HG03025 (cell line): ENCODE measurements around the gene SHOC2.
"Not testable (repeated sequence)": the region's sequence is repeated elsewhere in the genome, so short reads cannot be mapped to it uniquely, and the experiment has no call there.

Experiments
- ATAC-seq: cut with Tn5 transposase; IDR thresholded peaks from one replicate; pipeline ENCODE4 v1.9.1; 2021; ENCODE audit warnings: mild to moderate bottlenecking, moderate library complexity; ENCODE audit not compliant: unreplicated experiment, low FRiP score

SHOC2 gene

DNA sequence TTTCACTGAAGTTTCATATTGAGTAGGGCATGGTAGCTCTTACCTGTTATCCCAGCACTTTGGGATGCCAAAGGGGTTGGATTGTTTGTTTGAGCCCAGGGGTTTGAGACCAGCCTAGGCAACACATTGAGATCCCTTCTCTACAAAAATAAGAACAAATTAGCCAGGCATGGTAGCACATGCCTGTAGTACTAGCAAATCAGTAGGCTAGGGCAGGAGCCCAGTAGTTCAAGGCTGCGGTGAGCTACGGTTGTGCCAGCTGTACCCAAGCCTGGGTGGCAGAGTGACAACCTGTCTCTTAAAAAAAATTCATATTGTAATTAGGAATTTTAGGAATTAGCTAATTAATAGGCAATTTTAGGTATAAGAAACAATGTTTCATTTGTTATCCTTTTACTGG is 18.4 kb upstream of the SHOC2 start:
- ATAC-seq, result no peak

DNA sequence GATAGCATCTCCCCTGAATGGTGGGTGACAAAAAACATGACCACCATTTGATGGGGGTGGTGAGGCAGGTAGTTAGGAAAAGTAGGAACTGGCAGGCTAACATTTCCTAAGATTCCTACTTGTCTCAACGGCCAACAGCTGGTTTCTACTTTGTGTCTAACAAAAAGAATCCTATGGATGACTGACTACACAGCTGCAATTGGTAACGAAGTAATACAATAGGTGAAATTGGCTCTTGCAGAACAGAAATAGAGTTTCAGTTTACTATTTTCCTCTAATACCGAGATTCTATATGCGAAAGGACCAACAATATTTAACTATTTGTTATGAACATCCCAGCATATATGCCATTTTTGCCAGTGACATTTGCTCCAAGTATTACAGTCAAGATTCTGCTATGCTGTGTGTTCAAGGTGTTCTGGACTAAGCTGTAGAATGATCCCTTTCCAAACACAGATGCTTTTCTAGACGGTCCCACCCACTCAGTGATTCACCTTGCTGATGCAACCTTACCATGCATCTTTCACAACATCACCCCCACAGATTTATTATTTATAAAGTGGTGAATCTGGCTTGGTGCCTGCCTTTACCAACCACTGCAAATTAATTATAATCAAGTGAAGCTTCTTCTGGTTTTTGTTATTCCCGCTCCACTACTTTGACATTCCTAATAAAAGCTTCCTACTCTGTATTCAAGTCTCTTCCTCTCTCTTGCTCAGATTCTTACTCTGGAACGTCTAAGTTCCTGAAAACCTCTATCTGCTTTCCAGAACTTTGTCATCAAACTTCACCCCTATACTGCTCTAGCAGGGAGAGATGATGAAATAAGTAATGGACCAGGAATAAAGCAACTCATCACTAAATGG is 17.2 kb upstream of the SHOC2 start:
- ATAC-seq, result no peak

DNA sequence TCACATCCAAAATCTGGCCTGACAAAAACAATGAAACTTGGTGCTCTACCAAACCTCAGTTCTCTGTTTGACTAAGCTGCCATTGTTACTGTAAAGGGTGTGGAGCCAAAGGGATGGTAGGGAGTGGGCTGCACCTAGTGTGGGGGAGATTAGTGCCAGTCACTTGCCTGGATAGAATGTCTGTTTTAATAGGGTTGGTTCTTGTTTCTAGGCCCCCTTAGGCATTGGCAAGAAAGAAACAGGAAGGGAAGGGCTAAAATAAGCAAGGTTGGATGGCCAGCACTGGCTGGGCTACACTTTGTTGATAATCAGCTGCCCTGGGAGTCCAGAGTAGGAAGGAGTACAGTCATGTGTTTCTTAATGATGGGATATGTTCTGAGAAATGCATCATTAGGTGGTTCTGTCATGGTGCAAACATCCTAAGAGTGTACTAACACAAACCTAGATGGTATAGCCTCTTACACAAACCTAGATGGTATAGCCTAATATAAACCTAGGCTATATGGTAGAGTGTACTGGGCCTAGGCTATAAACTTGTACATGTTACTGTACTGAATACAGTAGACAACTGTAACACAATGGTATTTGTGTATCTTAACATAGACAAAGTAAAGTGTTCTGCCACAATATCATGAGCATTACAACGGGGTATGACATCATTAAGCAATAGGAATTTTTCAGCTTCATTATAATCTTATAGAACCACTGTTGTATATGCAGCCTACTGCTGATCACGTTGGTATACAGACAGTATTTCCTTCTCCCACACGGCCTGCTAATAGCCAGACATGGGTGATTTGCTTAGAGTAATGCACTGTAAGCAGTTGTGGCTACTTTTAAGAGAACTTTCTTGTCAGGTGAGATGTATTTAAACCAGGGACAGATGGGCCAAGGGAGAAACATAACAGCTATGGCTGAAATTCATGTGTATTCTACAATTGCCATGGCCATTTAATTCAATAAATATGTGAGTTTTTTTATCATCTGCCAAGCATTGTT is 15.8 kb upstream of the SHOC2 start:
- peak; percentile 41 for ATAC-seq

DNA sequence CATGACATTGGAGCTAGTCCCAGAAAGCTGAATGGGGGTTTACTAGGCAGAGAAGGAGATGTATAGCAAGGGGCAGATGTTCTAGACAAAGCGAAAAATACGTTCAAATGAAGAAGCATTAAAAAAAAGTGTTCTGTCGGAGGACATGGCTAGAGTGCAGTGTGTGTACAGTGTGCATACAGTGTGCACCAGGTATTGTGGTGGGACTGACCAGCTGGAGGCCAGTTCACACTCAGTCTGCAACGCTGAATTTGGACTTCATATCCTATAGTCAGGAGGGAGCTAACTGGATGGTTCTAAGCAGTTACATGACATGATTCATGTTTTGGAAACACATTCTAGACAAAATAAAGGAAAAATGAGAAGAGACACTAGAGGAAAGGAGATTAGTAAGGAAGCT is 9.3 kb upstream of the SHOC2 start:
- no peak for ATAC-seq

DNA sequence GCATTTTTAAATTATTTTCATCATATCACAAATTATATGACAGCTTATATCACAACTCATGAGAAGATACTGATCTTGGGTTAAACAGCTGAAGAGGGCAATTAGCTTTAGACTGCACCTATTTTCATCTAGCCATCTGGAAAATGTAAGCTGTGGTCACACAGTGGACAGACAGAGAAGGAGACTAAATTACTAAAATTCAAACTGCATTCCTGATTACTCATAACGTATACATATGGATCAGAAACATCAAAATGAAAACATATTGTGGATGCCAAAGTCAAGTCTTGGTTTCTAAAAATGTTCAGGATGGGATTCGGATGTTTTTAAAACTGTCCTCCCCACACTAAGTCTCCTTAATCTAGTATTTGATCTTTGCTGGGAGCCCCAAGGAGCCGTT is 7.0 kb upstream of the SHOC2 start:
- no peak for ATAC-seq

DNA sequence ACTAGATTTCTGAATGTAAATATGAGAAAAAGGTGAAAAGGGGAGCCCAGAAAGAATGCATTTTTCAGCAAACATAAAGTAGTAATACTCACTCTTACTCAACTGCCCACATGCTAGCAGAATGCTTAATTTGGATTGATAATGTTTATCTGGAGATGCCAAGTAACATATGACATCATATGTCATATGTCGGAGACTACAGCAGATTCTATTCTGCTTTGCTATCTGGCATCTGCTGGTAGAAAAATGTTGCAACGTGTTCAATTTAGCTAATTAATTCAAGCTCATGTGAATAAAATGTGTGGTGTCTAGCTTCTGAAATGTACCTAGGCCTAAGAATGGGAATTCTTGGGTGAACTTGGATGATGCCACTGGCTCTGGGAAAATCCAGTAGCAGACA is 5.0 kb upstream of the SHOC2 start:
- ATAC-seq, result no peak

DNA sequence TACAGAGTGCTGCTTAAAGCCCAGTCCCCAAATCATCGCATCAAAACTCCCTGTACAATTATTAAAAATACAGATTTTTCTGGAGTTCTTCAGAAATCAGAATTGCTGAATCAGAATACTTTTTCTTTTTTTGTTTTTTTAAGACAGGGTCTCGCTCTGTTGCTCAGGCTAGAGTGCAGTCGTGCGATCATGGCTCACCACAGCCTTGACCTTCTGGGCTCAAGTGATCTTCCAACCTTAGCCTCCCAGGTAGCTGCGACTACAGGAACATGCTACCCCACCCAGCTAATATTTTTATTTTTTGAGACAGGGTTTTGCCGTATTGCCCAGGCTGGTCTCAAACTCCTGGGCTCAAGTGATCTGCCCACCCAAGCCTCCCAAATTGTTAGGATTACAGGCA is 4.4 kb upstream of the SHOC2 start:
- no peak for ATAC-seq

DNA sequence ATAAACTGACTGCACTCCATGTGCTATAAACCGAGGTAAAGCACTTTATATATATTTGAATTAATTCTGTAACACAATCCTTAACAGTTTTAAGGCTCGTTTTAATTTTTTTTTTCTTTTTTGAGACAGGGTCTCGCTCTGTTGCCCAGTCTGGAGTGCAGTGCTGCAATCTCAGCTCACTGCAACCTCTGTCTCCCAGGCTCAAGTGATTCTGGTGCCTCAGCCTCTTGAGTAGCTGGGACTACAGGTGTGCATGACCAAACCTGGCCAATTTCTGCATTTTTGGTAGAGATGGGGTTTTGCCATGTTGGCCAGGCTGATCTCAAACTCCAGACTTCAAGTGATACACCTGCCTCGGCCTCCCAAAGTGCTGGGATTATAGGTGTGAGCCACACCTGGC is 3.8 kb upstream of the SHOC2 start:
- ATAC-seq, result not testable (repeated sequence)

DNA sequence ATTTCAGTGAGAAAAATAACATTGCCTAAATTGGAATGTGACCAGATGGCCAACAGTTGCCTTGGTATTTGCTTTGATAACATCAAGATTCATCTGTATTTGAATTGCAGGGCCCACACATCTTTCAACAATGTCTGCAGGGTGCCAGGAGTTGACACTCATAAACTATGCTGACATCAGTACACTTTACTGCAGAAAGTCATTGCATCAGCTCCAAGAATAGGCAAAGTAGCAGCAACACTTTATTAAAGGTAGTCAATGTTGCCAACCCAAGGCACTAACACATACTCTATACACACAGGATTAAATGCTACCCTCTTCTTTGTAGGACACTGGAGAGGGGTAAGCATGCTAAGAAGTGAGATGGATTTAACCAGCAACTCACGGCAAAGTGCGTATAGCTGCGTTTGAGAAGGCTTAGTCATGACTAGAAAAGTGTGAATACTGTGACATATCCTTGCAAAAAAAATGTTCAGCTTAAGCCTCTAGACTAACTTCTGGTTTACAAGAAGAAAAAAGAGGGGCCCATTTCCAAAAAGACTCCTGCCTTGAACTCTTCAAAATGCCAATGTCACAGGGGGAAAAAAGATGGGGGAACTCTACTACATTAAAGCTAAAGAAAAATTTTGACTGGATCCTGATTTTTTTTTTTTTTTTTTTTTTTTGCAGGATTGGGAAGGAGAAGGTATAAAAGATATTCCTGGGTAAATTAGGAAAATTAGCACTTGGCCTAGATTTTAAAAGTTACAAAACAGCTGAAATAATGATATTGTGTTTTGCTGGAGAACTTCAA is 2.7 kb upstream of the SHOC2 start:
- ATAC-seq, result no peak

DNA sequence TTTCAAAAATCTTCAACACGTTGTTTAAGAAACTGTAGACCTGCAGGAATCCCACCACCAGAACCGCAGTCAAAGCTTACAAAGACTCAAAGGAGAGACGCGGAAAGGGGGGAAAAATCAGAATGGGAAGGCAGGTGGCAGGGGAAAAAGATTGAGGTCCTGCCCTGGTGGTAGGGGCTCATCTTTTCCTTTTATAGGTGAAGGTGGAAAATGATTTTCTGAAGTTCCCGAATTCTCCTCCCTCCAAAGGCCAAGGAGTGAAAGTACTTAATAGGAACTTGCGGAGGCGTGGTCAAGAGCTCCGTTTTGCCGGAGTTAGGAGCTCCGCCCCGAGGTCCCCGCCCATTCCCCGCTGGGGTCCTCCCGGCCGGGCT is 1.1 kb upstream of the SHOC2 start:
- no peak for ATAC-seq

DNA sequence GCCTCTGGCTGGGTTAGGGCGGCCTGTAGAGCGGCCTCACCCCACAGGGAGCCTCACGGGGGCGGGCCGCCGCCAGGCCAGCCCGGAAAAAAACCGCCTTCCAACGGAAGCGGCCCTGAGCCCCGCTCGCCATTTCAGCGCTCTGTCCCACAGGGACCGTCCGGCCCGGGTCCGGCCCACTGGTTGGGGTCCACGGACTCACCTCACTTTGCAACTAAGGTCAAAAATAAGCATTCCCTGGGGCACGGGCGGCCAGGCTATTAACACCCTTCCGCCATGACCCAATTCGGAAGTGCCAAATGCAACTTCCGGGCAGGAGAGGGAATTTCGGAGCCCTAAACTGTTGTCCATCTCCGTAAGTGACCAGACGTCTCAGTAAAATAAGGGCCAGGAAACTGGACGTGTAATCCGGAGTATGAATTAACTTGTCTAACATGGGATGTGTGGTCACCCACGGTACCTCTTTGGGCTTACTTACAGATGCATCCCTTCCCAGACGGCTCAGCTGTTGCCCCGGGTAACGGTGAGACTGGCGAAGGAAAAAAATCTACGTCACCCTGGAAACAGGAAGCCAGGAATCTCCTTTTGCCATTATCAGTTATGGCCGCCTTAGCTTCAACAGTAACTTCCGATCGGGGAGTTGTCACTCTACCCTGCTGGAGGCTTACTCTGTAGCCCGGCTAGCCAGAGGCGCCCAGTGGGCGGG is 608 bp upstream of the SHOC2 start, which contains the start of gene BBIP1:
TSS of gene BBIP1 (minus strand) at position 538 of the 706 bp plus-strand sequence. CDS start 1,023 bp downstream, outside the sequence.
- peak; percentile 53 for ATAC-seq

DNA sequence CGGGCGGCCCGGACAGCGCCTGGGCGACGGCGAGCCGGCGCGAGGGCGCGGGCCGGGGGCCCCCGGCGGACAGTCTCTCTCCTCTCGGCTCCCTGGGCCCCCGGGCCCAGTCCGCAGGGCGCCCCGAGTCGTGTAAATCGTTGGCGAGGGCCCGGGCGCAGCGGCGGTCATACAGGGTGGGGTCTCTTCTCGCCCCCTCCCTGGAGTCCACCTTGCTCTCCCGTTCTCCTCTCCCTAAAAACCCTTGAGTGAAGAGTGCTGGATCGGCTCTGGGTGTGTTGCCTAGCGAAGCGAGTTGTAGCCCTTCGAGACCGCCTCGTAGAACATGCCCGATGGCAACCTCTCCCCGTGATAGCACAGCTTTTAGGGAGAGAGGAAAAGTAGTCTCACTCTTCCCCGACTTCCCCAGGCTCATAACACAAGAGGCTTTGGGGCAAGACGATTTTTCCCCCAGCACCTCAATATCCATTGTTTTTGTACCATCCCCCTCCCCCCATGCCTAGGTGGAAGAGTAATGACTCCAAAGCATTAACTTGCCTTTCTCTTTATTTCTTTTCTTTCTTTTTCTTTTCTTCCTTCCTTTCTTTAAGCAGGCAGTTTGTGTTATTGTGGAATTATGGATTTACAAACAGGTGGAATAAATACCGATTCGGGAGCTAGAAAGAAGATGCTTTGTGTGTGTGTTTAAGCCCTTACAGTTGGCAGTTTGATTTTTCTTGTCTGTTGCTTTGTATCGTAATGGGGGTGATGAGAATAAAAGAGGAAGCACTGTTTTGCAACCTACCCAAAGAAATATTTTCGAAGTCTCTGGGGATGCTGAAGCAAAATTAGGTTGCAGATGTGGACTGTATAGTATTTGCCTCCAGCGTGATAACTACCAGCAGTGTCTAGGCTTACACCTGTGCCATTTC is 822 bp downstream of the SHOC2 start:
- peak; percentile 27 for ATAC-seq

DNA sequence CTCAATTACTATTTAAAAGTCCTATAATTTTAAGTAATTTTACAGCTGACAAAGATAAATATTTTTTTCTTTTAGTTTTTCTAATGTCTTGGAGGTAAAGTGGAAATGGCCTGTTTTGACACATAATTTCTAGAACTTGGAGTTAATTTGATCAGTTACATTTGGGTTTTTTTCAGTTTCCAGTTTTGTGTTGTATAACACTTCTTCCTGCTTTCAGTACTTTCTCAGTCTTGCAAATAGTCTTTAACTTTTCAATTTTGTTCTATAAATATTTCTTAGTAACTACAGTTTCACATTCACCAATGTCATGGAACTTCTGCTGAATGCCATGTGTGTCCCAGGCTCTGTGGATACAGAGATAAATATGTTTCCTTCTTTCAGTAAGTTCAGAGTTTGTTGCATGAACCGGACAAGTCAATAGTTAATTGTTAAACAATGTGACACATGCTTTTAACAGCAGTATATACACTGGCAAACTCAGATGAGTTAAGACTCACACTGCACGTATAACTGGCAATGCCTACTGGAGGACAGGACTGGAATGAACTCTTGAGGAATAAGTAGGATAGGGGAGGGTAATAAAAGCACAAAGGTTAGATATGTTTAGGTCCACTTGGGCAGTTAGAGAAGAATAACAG is 4.6 kb downstream of the SHOC2 start:
- no peak for ATAC-seq

DNA sequence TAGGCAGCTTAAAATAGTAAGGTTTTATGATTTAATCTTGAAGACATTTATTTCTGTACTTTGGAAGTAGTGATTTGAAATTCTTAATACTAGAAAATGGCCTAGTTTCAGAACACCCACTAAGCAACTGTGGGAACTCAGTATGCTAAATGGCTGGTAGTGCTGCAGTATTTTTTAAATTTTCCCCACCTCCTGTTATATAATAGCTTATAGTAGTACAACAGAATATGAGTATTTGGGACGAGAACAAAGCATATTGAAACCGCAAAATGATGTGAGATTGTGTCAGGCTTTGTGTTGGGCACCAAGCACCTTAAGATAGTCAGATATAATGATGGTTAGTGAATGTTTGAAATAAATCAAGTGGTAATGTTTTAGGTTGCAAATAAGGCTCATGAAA is 8.1 kb downstream of the SHOC2 start:
- ATAC-seq, result no peak

DNA sequence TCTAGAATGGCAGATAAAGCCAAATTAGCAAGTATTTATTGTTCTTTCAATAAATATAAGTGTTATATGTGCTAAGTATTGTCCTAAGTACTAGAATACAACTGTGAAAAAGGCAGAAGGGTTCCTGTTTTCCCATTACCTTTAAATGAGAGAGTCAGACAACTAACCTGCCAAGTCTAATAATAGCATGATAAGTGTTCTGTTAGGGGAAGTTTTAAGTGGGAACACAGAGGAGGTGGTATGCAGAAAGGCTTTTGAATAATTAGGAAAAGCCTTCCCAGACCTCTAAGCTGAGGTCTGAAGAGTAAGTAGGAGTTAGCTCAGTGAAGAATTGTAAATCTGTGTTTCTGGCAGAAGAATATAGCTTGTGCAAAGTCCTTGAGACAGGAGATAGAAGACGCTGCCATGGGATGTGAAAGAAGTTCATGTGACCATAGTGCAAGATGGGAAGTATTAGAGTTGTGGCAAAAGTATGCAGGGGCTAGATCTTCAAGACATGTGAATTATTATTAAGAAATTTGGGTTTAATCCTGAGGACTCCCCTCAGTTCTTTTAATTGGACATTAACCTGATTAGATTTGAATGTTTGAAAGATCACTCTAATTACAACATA is 12.5 kb downstream of the SHOC2 start:
- ATAC-seq, result no peak

DNA sequence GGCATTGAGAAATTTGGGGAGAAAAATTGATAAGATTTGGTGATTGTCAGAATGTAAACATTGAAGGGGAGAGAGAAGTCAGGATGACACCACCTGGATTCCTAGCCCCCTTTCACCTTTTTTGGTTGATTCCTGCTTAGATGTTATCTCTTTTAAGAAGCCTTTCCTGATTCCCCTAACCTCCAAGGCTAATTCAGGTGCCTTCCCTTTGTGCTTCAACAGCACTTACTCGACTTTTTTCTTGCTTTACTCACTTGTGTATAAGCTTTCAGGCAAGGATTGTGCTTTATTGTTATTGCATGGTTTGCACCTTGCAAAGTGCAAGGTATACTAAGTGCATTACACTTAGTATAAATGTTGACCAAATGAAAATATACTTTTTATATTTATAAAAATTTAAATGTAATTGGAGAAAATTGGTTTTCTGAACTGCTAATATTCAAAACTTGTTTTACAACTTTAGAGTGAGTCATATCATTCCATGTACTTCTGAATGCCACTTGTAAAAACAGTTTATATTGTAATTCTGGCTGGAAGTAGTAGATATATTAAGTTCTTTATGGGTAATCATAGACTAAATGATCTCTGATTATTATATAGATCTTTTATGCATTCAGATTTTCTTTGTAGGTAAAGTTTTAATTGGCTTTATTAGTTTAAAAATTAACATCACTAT is 13.2 kb downstream of the SHOC2 start:
- ATAC-seq, result no peak

DNA sequence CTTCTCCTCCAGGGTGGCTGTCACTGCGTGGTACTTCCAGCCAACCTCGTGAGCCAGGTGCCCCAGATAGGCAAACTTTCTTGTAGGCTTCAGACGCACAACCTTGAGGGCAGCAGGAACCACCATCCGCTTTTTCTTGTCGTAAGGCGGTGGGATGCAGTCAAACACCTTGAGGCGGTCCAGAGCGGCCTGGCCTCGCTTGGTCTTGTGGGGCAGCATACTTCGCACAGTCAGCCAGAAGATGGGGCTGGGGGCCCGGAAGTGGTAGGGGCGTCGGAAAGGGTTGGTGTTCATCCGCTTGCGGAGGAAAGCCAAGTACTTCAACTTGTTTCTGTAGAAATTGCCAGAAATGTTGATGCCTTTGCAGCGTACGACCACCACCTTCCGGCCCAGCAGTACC is 17.4 kb downstream of the SHOC2 start:
- ATAC-seq, result no peak
